ENCODE data around the gene MLEC.

Gene MLEC

DNA sequence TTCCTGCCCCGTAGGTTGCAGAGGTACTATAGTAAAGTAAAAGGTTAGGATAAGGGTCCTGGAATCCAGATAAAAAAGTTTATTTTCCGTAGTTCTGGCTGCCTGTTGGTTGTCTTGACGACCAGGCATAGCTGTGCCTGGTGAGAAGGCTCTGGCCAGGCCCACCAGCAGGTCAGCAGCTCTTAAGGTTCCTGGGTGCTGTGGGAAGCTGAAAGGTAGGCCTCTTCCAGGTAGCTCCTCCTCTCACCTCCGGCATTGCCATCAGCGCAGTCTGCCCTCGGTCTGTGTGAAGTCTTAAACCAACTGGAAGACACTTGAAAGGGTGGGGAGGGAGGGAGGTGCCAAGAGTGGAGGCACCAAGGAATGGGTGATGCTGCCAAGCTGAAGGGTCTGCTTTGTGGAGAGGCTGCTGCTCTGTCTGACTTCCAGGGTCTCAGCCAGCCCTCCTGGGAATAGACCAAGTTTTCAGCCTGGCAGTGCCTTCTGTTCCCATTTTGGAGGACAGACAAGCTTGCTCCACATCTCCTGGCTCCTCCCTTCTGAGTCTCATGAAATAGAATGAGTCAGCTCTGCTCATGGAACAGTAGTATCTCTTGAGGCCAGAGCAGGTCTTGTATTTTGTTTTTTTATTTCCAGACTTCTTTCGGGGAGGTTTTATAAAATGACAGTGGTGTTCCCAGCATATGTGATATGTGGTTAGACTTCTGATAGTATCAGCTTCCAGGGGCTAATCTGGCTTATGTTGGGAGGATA, 33.5 kb downstream of the MLEC start:
- H3K9me3 ChIP-seq (replicated peaks; ENCODE audit: insufficient read depth, low read length): no peaks in the 10 kb centered on the region
- no peaks in the 10 kb centered on the region for H3K79me2 ChIP-seq (ENCODE audit: low read length)
- no peak overlapping the region for H3K9ac ChIP-seq (ENCODE audit: low read length)
- no peaks in the 10 kb centered on the region for H3K36me3 ChIP-seq (replicated peaks; ENCODE audit: insufficient read depth, low read length)
- H3K9me2 ChIP-seq (replicated peaks; ENCODE audit: insufficient read depth, low read length): no peaks in the 10 kb centered on the region
- no peak overlapping the region for H3K4me3 ChIP-seq (ENCODE audit: low read length)
- H3K27ac ChIP-seq (ENCODE audit: low read length): no peak overlapping the region
- no peaks in the 10 kb centered on the region for H3K4me1 ChIP-seq (ENCODE audit: low read length)
- H3F3A ChIP-seq (ENCODE audit: insufficient read depth, low read length): no peaks in the 10 kb centered on the region
- TF ChIP-seq EZH2phosphoT487 (IDR thresholded peaks at IDR 0.05; ENCODE audit: low read length) (no peak), EZH2 (optimal IDR thresholded peaks at IDR 0.05; ENCODE audit: low read depth, low read length) (no peak)
- TF ChIP-seq, protein P1, sequence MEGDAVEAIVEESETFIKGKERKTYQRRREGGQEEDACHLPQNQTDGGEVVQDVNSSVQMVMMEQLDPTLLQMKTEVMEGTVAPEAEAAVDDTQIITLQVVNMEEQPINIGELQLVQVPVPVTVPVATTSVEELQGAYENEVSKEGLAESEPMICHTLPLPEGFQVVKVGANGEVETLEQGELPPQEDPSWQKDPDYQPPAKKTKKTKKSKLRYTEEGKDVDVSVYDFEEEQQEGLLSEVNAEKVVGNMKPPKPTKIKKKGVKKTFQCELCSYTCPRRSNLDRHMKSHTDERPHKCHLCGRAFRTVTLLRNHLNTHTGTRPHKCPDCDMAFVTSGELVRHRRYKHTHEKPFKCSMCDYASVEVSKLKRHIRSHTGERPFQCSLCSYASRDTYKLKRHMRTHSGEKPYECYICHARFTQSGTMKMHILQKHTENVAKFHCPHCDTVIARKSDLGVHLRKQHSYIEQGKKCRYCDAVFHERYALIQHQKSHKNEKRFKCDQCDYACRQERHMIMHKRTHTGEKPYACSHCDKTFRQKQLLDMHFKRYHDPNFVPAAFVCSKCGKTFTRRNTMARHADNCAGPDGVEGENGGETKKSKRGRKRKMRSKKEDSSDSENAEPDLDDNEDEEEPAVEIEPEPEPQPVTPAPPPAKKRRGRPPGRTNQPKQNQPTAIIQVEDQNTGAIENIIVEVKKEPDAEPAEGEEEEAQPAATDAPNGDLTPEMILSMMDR (IDR thresholded peaks at IDR 0.05; ENCODE audit: low read length): no peak
- no peaks in the 10 kb centered on the region for H3K27me3 ChIP-seq (replicated peaks; ENCODE audit: insufficient read depth, low read length)
- H3K4me2 ChIP-seq (ENCODE audit: low read depth, low read length): no peak overlapping the region
- no peak overlapping the region for H2AFZ ChIP-seq (ENCODE audit: low read length)
- no peak for DNase-seq
- H4K20me1 ChIP-seq (ENCODE audit: insufficient read depth, low read length): no peaks in the 10 kb centered on the region

DNA sequence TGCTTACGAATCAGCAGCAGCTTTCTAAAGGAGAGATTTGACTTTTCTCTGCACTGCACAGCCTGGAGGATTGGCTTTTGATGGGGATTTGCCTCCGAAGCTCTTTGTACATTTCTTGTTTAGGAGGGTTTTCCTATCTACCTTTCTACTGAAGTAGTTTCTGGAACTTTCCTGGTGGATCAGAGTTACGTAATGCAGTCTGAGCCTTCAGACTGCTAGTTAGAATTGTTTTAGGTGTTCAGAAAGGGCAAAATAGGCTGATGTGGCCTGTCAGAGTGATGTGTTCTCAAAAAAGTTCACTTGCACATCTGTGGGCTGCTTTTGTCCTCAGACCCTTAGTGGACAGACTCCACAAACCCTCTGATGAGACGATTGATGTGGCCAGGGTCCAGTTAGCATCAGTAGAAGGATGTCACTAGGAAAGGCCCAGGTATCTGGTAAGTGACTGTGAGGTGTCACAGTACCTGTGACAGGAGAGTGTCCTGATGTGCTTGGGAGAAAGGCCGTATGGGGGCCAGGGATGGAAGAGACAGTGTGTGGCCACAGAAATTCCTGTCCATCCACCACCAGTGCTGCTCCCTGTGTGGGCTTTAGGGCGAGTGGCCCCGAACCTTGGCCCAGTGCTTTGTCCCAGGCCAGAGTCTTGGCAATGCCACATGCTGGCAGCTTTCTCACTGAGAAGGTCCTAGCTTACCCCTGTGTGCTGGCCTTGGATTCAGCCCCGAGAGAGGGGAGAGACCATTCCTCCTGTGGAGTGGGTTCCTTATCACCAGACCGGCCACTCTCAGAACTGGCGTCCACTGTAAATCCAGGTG, 34.2 kb downstream of the MLEC start:
- Histone ChIP-seq H3F3A (ENCODE audit: insufficient read depth, low read length) (no peaks in the 10 kb centered on the region), H3K79me2 (ENCODE audit: low read length) (no peaks in the 10 kb centered on the region), H4K20me1 (ENCODE audit: insufficient read depth, low read length) (no peaks in the 10 kb centered on the region), H2AFZ (ENCODE audit: low read length) (no peak overlapping the region), H3K9ac (ENCODE audit: low read length) (no peak overlapping the region), H3K36me3 (replicated peaks; ENCODE audit: insufficient read depth, low read length) (no peaks in the 10 kb centered on the region), H3K27ac (ENCODE audit: low read length) (no peak overlapping the region), H3K9me2 (replicated peaks; ENCODE audit: insufficient read depth, low read length) (no peaks in the 10 kb centered on the region), H3K4me3 (ENCODE audit: low read length) (no peak overlapping the region), H3K4me2 (ENCODE audit: low read depth, low read length) (no peak overlapping the region), H3K27me3 (replicated peaks; ENCODE audit: insufficient read depth, low read length) (no peaks in the 10 kb centered on the region), H3K4me1 (ENCODE audit: low read length) (no peaks in the 10 kb centered on the region), H3K9me3 (replicated peaks; ENCODE audit: insufficient read depth, low read length) (no peaks in the 10 kb centered on the region)
- DNase-seq: no peak
- TF ChIP-seq EZH2 (optimal IDR thresholded peaks at IDR 0.05; ENCODE audit: low read depth, low read length): no peak
- TF ChIP-seq, protein P1 (IDR thresholded peaks at IDR 0.05; ENCODE audit: low read length): no peak
- no peak for TF ChIP-seq EZH2phosphoT487 (IDR thresholded peaks at IDR 0.05; ENCODE audit: low read length)

DNA sequence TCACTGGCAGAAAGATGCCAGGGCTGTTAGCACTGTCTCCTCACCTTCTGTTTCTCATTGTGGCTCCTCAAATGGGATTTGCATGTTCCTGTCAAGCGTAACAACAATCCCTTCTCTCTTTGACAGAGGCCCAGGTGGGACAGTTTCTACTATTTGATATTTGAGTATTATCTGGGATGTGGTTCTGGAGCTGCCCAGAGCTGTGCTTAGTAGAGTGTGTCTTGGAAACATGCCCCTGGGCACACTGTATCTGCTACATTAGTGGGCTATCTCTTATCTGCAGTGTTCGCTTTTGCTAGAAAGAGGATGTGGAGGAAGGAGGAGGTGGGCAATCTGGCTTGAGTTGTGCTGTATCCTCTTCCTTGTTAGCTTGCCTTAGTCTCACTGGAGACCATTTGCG, 34.9 kb downstream of the MLEC start:
- Histone ChIP-seq H2AFZ (ENCODE audit: low read length) (no peak overlapping the region), H3K9me2 (replicated peaks; ENCODE audit: insufficient read depth, low read length) (no peaks in the 10 kb centered on the region), H3F3A (ENCODE audit: insufficient read depth, low read length) (no peaks in the 10 kb centered on the region), H3K27me3 (replicated peaks; ENCODE audit: insufficient read depth, low read length) (no peaks in the 10 kb centered on the region), H3K4me1 (ENCODE audit: low read length) (no peaks in the 10 kb centered on the region), H3K9me3 (replicated peaks; ENCODE audit: insufficient read depth, low read length) (no peaks in the 10 kb centered on the region), H3K27ac (ENCODE audit: low read length) (no peak overlapping the region), H4K20me1 (ENCODE audit: insufficient read depth, low read length) (no peaks in the 10 kb centered on the region), H3K79me2 (ENCODE audit: low read length) (no peaks in the 10 kb centered on the region), H3K36me3 (replicated peaks; ENCODE audit: insufficient read depth, low read length) (no peaks in the 10 kb centered on the region), H3K4me2 (ENCODE audit: low read depth, low read length) (no peak overlapping the region), H3K4me3 (ENCODE audit: low read length) (no peak overlapping the region), H3K9ac (ENCODE audit: low read length) (no peak overlapping the region)
- no peak for TF ChIP-seq EZH2phosphoT487 (IDR thresholded peaks at IDR 0.05; ENCODE audit: low read length)
- TF ChIP-seq EZH2 (optimal IDR thresholded peaks at IDR 0.05; ENCODE audit: low read depth, low read length): no peak
- TF ChIP-seq, protein P1 (IDR thresholded peaks at IDR 0.05; ENCODE audit: low read length): no peak
- no peak for DNase-seq
